NOMO-1 (cell line): ENCODE results near the gene RNH1.

ENCODE experiments used
- DNase-seq, 2 experiments: peaks; one replicate each; lab custom pipeline; 2025; ENCODE audit not compliant: unreplicated experiment in 2 of 2; lab: John Stamatoyannopoulos, UW

Gene RNH1

DNA sequence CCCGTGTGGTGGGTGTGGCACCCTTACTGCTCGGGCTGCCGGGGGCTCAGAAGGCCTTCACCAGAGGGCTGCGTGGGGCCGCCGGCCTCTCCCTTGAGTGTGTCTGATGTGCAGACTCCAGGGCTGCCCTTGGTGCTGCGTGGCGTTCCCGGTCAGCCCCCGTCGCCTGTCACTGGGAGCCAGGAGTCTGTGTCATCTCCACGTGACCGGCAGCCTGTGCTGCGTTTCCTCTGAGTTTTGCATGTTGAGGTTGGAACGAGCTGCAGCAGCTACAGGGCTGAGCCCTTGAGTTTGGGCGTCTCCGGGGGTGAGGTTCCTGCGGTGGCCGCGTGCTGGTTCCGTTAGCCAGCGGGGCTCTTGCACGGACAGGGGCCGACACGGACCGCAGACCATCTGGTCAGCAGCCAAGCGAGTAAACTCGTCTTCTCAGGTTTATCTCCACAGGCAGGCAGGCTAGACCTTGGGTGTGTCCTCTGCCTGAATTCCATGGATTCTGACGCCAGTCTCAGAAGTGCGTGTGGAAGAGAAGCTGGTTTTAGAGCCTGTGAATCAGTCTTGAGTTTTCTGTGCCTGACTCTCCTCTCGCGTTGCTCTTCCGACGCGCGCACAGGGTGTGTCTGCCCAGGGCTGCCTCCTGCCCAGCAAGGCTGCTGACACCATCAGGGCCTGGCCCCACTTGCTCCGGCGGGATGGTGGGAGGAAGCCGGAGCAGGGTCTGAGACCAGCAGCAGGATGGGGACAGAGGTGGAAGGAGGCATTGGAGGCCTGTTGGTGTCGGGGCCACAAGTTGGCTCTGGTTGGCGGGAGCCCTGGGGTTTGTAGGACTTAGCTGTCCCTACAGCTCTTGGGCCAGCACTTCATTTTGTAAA lies 46.5 kb downstream of the RNH1 start:
- no peak for DNase-seq

DNA sequence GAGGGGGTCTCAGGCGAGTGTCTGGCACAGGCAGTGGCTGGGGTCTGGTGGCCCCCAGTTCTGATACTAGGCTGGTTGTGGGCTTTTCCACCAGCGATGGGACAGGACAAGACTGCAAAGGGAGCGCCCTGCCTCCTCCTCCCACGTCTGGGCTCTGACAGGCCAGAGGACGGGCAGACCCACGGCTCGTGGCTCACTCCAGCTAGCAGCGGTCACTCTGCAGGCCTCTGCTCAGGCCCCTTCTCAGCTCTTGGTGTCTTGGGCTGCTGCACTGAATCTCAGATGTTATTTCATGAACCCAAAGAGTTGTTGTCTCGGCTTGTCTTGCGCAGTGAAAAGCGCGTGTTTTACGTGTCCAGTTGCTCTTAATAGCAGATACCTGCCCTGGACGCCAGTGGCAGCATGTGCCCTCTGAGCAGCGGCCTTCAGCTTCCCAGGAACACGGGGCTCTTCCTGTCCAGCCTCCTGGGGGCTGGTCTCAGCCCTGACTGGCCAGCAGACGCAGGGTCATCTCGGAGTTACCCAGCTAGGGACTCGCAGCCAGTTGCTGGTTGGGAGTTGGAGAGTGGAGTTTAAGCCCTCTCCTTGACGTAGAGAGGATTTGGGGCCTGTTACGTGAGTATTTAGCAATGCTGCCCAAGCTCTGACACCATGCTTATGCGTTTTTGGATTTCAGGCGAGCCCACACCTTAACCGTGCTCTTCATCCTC lies 47.4 kb downstream of the RNH1 start:
- DNase-seq, result no peak

DNA sequence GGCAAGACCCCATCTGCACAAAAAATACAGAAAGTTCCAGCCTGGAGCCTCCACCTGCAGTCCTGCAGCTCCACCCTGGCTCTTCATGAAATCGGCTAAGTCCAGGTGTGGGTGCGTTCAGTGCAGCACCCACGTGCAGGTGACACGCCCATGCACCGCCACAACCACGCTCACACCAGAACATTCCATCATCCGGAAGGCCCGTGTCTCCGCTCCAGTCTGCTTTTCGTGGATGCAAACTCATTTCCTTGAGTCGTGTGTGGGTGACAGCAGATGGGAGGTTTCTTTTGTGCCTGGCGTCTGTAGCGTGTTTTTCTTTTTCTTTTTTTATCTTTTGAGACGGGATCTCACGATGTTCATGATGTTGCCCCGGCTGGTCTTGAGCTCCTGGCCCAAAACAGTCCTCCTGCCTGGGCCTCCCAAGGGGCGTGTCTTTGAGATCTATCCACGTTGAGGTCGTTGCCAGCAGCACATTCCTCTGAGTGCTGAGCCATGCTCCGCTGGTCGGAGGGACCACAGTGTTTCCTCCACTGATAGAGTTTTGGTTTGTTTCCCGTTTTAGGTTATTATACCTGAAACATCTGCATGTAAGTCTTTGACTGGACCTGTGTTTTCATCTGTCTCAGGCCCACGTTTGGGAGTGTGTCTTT lies 49.8 kb downstream of the RNH1 start:
- DNase-seq, result no peak

DNA sequence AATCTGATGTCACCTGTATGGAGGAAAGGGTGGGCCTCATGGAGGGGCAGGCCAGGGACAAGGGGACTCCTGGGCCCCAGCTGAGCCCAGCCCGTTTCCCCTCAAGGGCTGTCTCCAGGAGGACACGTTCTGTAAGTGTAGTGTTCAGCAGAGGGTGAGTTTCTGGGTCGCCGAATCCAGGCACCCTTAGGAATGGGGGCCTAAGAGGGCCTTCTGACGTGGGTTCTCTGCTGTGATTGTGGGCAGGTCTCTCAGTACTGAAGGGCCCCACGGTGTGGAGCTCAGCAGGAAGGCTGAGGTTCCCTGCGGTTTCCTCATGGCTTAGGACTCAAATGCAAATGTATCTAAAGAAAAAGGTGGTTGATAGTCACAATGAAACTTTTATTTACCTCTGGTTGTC lies 50.5 kb downstream of the RNH1 start:
- no peak for DNase-seq

DNA sequence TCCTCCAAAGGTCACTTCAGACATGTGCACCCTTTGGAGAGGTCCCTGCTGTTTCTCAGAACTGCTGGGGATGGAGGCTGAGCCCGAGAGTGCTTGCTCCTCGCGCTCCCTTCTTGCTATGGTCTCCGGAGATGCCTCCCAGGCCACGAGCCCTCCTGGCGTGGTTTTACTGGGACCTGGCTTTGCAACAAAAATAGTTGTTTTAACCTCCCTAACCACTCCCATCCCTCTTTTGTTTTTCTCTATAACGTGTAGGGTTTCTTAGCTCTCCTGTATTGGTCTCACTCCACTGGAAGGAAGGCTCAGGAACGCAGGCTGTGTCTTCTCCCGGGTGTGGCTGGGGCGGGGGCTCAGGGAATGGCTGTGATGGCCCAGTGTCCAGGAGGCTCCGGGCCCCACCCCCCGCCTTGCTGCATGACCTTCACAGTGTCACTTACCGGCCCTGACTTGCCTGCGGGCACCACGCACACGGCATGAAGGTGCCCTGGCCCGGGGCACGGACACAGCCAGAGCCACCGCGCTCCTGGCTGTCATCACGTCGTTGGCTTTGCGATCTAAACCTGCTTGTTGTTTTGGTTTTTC lies 51.4 kb downstream of the RNH1 start:
- no peak for DNase-seq

DNA sequence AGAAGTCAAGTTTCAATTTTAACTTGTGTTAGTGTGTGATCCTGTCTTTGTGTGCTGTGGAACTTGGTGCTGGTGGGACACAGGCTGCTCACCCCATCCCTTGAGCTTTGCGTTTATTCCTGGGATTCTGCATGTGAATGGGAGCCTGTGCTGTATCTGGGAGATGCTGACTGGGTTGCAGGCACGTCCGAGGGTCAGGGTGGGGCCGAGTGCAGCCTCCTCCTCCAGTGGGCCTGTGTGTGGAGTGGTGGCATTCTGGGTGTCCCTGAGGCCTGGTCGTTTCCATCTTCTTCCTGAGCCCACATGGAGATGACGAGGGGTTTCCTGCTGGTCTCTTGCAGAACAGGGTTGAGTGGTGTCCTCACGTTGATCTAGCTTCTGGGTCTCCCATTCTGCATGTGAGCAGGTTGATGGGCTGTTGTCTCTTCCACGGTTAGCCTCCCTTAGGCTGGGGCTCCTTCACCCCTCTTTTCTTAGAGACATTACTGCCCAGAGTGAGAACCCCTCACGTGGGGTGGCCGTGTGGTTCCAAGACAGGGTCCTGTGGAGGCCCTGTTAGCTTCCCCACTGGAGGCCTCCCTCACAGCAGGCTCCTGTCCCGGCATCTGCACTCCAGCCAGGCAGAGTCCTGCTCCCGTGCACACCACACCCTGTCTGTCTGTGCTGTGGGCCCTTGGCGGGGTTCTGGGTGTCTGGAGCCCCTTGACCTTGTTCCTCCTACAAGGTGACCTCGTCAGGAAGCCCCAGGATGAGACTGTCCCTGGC lies 52.1 kb downstream of the RNH1 start:
- DNase-seq, result no peak

DNA sequence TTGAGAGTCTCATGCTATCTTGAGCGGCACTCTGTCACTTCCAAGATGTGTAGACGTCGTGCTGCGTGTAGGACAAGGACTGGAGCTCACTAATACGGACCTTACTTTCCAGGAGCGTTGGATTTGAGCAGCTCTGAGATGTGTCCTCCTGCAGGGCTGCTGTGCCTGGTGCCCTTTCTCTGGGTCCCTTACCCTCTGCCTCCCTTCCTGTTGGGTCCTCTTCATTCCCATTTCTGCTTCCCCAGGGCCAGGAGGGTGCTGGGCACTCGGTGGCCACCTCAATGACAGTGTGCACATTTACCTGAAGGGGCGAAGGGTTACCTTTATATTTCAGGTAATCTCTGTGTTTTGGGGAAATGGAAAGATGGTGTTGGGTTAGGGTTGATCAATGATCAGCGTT lies 53.0 kb downstream of the RNH1 start:
- no peak for DNase-seq

DNA sequence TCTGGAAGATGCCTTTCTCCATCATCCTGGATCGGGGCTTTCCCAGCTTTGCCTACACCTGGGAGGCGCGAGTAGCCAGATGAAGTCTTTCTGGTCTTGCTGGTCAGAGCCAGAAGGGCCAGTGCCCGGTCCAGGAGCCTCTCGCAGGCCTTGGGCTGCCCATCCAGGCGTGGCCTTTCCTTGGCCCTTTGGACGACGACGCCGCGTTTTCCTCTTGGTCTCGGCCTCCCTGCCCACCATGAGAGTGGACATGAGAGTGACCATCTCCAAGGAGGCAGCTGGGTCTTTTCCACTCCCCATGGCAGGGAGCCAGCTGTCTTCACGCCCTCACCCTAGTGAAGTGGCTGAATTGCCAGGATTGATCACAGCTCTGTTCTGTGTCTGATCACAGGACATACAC lies 53.5 kb downstream of the RNH1 start:
- DNase-seq, result no peak

DNA sequence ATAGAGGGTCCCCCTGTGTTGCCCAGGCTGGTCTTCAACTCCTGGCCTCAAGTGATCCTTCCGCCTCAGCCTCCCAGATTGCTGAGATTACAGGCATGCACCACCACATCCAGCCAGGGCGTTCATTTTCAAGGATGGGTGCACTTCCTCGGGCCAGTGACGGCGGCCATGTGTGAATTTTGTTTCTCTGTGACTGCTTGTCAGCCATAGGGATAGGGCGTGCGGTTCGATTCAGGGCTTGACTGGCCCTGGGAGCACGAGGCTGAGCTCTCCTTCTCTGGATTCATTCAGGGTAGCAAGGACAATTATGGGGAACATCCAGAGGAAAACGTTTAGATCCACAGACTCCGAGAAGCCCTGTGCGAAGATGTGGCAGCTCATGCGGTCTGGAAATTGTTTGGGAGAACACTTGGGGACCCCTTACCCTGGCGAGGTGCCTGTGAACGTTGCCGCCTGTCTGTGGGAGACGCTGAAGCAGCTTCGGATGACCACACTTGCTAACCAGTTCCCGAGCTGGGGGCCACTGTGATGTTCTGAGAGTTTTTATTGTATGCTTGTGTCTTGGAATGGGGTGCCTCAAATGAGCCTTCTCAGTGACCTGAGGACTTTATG lies 54.0 kb downstream of the RNH1 start:
- DNase-seq, result no peak

DNA sequence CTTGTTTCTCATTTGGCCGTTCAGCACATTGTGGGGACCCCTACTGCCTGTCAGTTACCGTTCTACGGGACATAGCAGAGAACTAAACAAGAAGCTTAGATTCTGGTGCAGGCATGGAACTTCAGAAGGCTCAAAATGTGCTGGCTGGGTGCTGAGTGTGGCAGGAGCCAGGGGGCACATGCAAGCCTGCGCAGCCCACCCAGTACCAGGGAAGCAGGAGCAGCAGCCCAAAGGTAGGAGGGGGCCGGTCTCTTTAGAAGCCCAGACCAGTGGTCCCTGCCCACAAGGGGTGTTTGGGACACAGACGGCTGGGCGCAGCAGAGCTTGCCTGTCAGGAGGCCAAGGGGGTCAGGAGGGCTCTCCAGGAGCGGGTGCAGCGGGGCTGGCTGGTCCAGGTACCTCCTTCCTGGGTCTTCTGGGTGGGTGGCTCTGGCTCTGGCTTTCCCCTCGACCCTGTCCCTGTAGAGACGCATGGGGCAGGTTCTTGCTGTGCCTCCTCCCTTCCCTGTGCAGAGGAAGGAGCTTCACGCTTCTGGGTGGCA lies 54.8 kb downstream of the RNH1 start:
- no peak for DNase-seq

DNA sequence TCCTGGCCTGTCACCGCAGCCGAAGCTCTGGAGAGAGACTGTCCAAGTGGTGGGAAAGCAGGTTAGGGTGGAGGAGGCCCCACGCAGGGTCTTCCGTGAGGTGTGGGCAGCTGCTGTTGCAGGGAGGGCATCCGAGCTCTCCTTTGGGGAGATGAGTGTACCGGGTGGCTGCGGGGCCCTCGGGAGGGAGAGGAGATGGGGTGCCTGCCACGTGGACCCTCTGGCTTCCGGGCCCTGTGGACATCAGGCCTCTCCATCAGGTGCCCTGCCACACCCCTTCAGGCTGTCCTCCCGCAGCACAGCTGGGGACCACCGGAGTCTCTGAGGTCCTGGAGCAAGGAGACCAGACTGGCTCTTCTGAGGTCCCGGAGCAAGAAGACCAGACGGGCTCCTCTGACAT lies 55.3 kb downstream of the RNH1 start:
- no peak for DNase-seq

DNA sequence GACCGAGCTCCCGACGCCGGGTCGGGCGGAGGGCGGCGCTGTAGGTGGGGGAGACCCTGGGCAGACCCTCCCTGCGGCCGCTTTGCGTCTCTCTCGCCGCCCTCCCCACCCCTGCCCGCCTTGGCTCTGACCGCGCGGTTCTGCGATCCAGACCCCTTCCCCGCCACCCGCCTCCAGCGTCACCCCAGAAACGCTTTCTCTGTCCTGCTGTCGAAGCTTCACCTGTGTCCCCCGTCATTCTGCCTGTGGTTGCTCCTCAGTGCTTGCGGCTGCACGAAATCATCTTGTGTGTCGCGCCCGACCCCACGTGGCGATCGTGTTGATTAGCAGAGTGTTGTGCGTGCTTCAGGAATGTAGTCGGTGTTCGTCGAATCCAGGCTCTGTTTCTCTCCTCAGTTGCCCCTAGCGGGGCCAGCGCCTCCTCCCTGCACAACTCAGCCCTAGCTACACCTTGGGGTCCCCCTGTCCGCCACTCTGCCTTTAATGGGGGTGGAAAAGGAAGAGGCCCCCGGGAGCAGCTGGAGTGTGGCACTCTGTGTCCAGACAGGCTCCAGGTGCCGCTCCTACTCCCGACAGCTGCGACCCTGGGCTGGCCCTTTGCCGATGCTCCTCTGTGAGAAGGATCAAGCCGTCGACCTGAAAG lies 56.1 kb downstream of the RNH1 start:
- DNase-seq, result peak; percentile 51 to 69

DNA sequence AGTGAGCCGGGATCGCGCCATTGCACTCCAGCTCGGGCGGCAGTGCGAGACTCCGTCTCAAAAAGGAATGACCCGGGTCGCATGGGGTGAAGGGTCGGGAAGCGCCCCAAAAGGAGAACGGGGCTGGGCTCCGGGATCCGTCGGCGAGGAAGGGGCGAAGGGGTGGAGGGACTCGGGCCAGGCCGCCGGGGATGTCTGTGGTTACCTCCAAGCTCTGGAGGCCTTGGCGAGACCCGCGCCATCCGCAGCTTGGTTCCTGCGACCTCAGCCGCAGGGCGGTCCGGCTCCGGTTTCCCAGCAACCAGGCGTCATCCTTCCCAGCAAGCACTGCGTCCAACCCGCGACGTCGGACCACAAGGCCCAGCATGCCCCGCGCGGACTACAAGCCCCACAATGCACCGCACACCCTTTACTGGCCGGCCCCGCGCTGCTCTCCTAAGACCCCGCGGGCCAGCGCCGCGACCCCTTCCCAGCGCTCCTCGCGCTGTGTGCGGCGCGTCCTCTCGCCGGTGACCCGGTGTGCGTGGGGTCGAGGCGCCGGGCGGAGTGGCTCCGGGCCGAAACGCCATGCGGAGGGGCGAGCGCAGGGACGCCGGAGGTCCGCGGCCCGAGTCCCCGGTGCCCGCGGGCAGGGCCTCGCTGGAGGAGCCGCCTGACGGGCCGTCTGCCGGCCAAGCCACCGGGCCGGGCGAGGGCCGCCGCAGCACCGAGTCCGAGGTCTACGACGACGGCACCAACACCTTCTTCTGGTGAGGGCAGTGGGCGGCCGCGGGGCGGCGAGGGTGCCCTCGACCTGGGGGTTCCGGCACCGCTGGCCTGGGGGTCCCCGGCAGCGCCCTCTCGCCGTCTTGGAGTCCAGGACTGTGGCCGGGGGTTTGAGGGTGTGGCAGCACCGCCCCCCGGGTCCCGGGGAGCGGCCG lies 56.9 kb downstream of the RNH1 start, which contains the start of gene PTDSS2:
Gene PTDSS2 (plus strand): TSS at position 391 of the 920 bp plus-strand sequence. CDS start 177 bp downstream, at position 568.
- DNase-seq, result peak; percentile 91 to 95

DNA sequence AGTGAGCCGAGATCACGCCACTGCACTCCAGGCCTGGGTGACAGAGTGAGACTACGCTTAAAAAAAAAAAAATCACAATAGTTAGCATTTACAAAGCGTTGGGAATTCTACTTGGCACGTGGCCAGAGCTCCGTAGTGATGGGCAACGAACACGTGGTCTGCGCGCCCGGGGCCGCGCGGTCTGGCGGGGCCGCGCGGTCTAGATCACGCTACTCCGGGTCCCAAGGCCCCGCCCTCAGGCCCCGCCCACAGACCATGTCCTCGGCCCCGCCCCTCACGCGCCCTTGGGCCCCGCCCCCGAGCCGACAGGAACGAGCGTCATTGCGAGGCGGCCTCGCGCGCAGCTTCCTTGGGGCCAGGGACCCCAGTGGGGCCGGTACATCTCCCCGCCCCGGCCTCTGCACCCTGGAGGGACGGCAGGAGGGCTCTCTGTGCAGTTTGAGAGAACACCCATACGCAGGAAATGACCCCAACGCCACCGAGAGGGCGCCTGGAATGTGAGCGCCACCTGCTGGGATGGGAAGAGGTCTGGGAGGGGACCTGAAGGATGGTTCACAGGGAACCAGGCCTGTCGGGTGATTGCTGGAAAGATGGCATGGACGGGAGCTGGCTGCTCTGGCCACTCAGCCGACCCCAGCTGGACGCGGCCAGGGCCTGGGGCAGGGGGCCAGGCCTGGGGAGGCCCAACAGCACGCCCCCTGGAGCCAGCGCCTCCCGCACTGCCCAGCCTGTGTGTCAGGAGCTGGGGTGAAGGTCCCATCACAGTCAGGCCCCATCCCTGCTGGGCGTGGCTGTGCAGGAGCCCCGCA lies 58.9 kb downstream of the RNH1 start:
- peak; percentile 79 to 88 for DNase-seq

DNA sequence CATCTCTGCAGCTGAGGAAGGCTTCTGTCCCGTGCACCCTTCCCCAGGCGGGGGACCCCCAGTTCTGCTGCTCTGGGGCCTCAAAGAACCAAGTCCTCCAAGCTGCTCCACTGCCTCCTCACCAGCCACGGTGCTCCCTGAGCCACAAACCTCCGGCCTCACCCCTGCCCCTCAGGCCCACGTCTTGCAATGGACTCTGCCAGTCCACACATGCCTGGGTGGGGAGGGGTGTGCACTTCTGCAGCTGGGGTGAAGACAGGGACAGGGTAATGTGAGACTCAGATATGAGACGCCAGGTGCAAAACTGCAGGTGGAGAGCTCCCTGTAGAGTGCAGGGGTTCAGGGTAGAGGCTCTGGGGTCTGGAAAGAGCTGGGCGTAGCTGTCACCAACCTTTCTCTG lies 60.2 kb downstream of the RNH1 start:
- DNase-seq, result no peak

DNA sequence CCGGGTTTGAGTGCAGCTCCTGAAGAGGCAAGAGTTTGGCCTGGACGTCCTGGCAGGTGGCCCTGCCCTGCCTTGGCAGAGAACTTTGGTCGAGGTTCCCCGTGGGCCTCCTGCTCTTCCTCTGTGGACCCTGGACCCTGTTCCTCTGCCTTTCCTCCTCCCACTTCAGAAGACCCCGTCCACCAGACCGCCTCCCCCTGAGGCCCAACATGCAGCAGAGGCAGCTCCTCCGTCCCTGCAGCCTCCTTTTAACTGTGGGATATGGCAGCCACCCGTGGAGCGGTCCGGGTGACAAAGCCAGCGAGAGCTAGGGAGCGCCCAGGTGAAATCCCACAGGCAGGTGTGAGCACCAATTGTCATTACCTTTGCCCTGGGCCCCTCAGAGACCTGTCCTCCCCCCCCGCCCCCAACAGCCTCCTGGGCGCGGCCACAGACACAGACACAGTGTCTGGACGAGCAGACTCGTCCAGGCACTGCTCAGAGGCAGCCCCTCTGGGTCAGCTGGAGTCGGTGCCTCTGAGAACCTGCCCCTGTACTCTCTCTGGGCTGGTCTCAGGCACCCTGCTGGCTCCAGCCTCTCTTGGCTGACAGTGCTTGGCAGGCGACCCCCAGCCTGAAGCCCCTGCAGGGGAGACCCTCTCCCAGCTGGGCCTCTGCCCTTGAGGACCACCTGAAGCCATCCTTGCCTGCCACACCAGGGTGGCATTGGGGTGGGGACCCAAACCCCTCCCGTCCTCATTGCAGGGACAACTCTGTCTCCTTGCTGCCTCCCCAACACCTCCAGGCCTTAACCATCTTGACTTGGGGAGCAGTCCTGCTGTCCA lies 61.1 kb downstream of the RNH1 start:
- no peak for DNase-seq
